Left ventricle myocardium inferior (tissue), 1 donor: ENCODE results near the gene TMEM200B. TPM values are rescaled to one million over a fixed set of nuclear protein-coding genes. Genes with fewer than 3 reads are reported as not detected.
A peak's percentile ranks its signal among the peaks of the same experiment; 100 is the strongest.

ENCODE experiments used
- DNase-seq: peaks from one replicate; pipeline ENCODE4 v3.0.0-alpha.2; 2020
- H3K27ac ChIP-seq: fragments of 200-600 bp; replicated peaks from 2 replicates; pipeline ENCODE4 v1.8.0; 2021
- H3K27me3 ChIP-seq: fragments of 200-600 bp; 2 replicates; pipeline ENCODE4 v1.8.0; 2021; ENCODE audit warnings: low read depth
- H3K36me3 ChIP-seq: fragments of 200-600 bp; 2 replicates; pipeline ENCODE4 v1.8.0; 2021
- H3K4me1 ChIP-seq: fragments of 200-600 bp; 2 replicates; pipeline ENCODE4 v1.8.0; 2021
- H3K4me3 ChIP-seq: fragments of 200-600 bp; 2 replicates; pipeline ENCODE4 v1.8.0; 2021; ENCODE audit warnings: mild to moderate bottlenecking, moderate library complexity
- H3K9me3 ChIP-seq: fragments of 200-600 bp; replicated peaks from 2 replicates; pipeline ENCODE4 v1.8.0; 2021
- CTCF ChIP-seq: fragments of 200-600 bp; IDR thresholded peaks from 2 replicates; pipeline ENCODE4 v1.8.0; 2021; ENCODE audit warnings: antibody characterized with exemption, mild to moderate bottlenecking, borderline replicate concordance
- intact Hi-C: fragments of 100-400 bp; cut with micrococcal nuclease; formaldehyde crosslinking; loops from one replicate; pipeline ENCODE4 v1.11.0; 2022
- total RNA-seq: library from RNA; stranded (reverse); fragmentation: NEBNext Ultra II Directional; extraction: Animal tissue kit (Norgen Biotek cat#: 25700); gene quantifications from one replicate; pipeline ENCODE4 v1.2.1, GENCODE V29; 2021
- donor health status: DM: no; HTN: yes; CAD: no; lungs with severe emphysema.

The TMEM200B gene
- total RNA-seq, 1 donor from 2014 or later: 1.6 TPM

GRCh38 chr1:29121936-29122681 is 1.6 kb downstream of the TMEM200B start:
- Histone ChIP-seq H3K27ac (peak overlapping the region; percentile 96), H3K27me3 (peaks cover 41% of the 10 kb centered on the region), H3K4me1 (peaks cover 43% of the 10 kb centered on the region), H3K9me3 (no peaks in the 10 kb centered on the region), H3K36me3 (no peaks in the 10 kb centered on the region), H3K4me3 (peak overlapping the region; percentile 86)
- peak; percentile 37 for DNase-seq
- intact Hi-C loops: no loop called here
- no peak for TF ChIP-seq CTCF

GRCh38 chr1:29121516-29121935 is 2.2 kb downstream of the TMEM200B start:
- Histone ChIP-seq H3K4me1 (peaks cover 43% of the 10 kb centered on the region), H3K36me3 (no peaks in the 10 kb centered on the region), H3K9me3 (no peaks in the 10 kb centered on the region), H3K27me3 (peaks cover 41% of the 10 kb centered on the region), H3K4me3 (peak overlapping the region; percentile 86), H3K27ac (peak overlapping the region; percentile 96)
- TF ChIP-seq CTCF: peak; percentile 6
- intact Hi-C loops: no loop called here
- DNase-seq: no peak

GRCh38 chr1:29120947-29121485 is 2.7 kb downstream of the TMEM200B start:
- Histone ChIP-seq H3K27me3 (peaks cover 41% of the 10 kb centered on the region), H3K9me3 (no peaks in the 10 kb centered on the region), H3K27ac (peak overlapping the region; percentile 96), H3K4me3 (peak overlapping the region; percentile 86), H3K36me3 (no peaks in the 10 kb centered on the region), H3K4me1 (peaks cover 43% of the 10 kb centered on the region)
- peak; percentile 20 for DNase-seq
- peak; percentile 47 for TF ChIP-seq CTCF
- intact Hi-C loops: no loop called here

GRCh38 chr1:29120367-29120766 is 3.3 kb downstream of the TMEM200B start:
- peaks cover 41% of the 10 kb centered on the region for H3K27me3 ChIP-seq
- TF ChIP-seq CTCF: no peak
- DNase-seq: no peak
- H3K36me3 ChIP-seq: peaks cover 5% of the 10 kb centered on the region
- no peaks in the 10 kb centered on the region for H3K9me3 ChIP-seq
- intact Hi-C loops: no loop called here
- peaks cover 39% of the 10 kb centered on the region for H3K4me1 ChIP-seq
- no peak overlapping the region for H3K4me3 ChIP-seq
- H3K27ac ChIP-seq: no peak overlapping the region

DNA sequence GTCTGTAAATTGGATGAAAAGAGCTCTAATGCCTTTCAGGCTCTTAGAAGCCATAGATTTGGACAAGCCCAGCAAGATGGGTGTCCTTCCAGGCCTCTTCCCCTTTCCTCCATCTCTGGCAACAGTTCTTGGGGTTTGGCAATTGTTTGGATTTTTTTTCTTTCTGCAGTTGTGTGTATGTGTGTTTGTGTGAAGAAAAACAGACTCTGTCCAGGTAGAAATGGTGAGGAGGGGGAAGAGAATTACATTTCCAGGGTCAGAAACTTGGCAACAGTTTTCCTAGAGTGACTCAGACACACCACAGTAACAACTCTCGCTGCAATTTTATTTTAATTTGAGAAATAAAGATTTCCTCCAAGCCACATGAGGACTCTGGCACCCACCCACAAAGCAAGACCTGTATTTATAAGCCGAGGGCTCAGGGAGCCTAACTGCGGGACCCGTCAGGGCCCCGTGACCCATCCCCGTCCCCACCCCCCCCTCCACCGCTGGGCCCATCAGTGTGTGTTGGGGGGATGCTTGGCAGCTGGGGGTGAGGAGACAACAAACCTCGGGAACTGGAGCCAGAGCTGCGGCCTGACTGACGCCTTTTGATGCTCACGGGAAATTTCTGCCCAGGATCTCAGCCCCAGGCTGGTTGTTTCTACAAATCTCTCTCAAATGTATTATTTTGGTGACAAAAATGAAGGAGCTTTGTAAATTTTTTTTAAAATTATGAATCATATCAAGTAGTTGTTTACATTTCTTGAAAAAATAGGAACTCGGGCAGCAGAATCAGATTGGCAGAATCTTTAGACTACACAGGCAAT is 4.4 kb downstream of the TMEM200B start:
- TF ChIP-seq CTCF: no peak
- intact Hi-C loops: no loop called here
- H3K9me3 ChIP-seq: no peaks in the 10 kb centered on the region
- no peak overlapping the region for H3K4me3 ChIP-seq
- H3K27ac ChIP-seq: no peak overlapping the region
- H3K36me3 ChIP-seq: peaks cover 6% of the 10 kb centered on the region
- peaks cover 28% of the 10 kb centered on the region for H3K4me1 ChIP-seq
- DNase-seq: no peak
- peaks cover 38% of the 10 kb centered on the region for H3K27me3 ChIP-seq
